ENCODE results near the gene PLEKHO2.
"Not testable (repeated sequence)": the region's sequence is repeated elsewhere in the genome, so short reads cannot be mapped to it uniquely, and the experiment has no call there.

PLEKHO2 gene

GRCh38 chr15:64841344-64842095 lies at the start of gene PLEKHO2:
PLEKHO2 (plus strand) TSS chr15:64841915; CDS start chr15:64842017, 102 bp downstream.
- H3K9me3 ChIP-seq (ENCODE audit: control insufficient read depth, insufficient read depth, low read length): no peaks in the 10 kb centered on the region
- H3K4me3 ChIP-seq (ENCODE audit: low read length): peak within 1 kb of the TSS; percentile 84
- H3K79me2 ChIP-seq (ENCODE audit: control insufficient read depth, low read length): peaks cover 47% of the 10 kb centered on the region
- H4K20me1 ChIP-seq (ENCODE audit: control insufficient read depth, insufficient read depth, low read depth, low read length): peaks cover 5% of the 10 kb centered on the region; the same call in 1 of the 2 replicates
- peak within 1 kb of the TSS; percentile 37 for H3K27ac ChIP-seq (ENCODE audit: low read depth, low read length)
- H3K4me2 ChIP-seq (ENCODE audit: low read length): peak within 1 kb of the TSS; percentile 87
- peaks cover 59% of the 10 kb centered on the region for H3K4me1 ChIP-seq (ENCODE audit: control insufficient read depth, low read length)
- H3F3A ChIP-seq (ENCODE audit: control insufficient read depth, insufficient read depth): peaks cover 13% of the 10 kb centered on the region
- H3K27me3 ChIP-seq (ENCODE audit: control insufficient read depth, low read length): no peaks in the 10 kb centered on the region
- TF ChIP-seq CTCF (IDR thresholded peaks at IDR 0.05; ENCODE audit: low read depth, low read length, poor library complexity, severe bottlenecking): peak; percentile 48
- no peak for TF ChIP-seq EZH2phosphoT487 (IDR thresholded peaks at IDR 0.05; ENCODE audit: borderline replicate concordance, low read length)
- H3K36me3 ChIP-seq (ENCODE audit: control insufficient read depth, low read length): peaks cover 4% of the 10 kb centered on the region
- H3K9me2 ChIP-seq (replicated peaks; ENCODE audit: control insufficient read depth, low read length): no peaks in the 10 kb centered on the region

GRCh38 chr15:64792282-64792681 lies 49.4 kb upstream of the PLEKHO2 start:
- H3K4me1 ChIP-seq (ENCODE audit: control insufficient read depth, low read length): no peaks in the 10 kb centered on the region
- no peak for TF ChIP-seq EZH2phosphoT487 (IDR thresholded peaks at IDR 0.05; ENCODE audit: borderline replicate concordance, low read length)
- no peak for TF ChIP-seq CTCF (IDR thresholded peaks at IDR 0.05; ENCODE audit: low read depth, low read length, poor library complexity, severe bottlenecking)
- no peaks in the 10 kb centered on the region for H3K79me2 ChIP-seq (ENCODE audit: control insufficient read depth, low read length)
- no peak overlapping the region for H3K4me3 ChIP-seq (ENCODE audit: low read length)
- no peaks in the 10 kb centered on the region for H4K20me1 ChIP-seq (ENCODE audit: control insufficient read depth, insufficient read depth, low read depth, low read length)
- no peak overlapping the region for H3K4me2 ChIP-seq (ENCODE audit: low read length)
- no peaks in the 10 kb centered on the region for H3F3A ChIP-seq (ENCODE audit: control insufficient read depth, insufficient read depth)
- no peaks in the 10 kb centered on the region for H3K27me3 ChIP-seq (ENCODE audit: control insufficient read depth, low read length)
- H3K27ac ChIP-seq (ENCODE audit: low read depth, low read length): no peak overlapping the region
- H3K9me2 ChIP-seq (replicated peaks; ENCODE audit: control insufficient read depth, low read length): no peaks in the 10 kb centered on the region
- no peaks in the 10 kb centered on the region for H3K36me3 ChIP-seq (ENCODE audit: control insufficient read depth, low read length)
- no peaks in the 10 kb centered on the region for H3K9me3 ChIP-seq (ENCODE audit: control insufficient read depth, insufficient read depth, low read length)

- not testable (repeated sequence) for H3K4me3 ChIP-seq (ENCODE audit: low read length); H3K36me3 ChIP-seq (ENCODE audit: control insufficient read depth, low read length); H3K9me3 ChIP-seq (ENCODE audit: control insufficient read depth, insufficient read depth, low read length); H3K27ac ChIP-seq (ENCODE audit: low read depth, low read length); H3F3A ChIP-seq (ENCODE audit: control insufficient read depth, insufficient read depth); H3K4me2 ChIP-seq (ENCODE audit: low read length); H3K27me3 ChIP-seq (ENCODE audit: control insufficient read depth, low read length); H4K20me1 ChIP-seq (ENCODE audit: control insufficient read depth, insufficient read depth, low read depth, low read length); H3K4me1 ChIP-seq (ENCODE audit: control insufficient read depth, low read length); H3K9me2 ChIP-seq (replicated peaks; ENCODE audit: control insufficient read depth, low read length); H3K79me2 ChIP-seq (ENCODE audit: control insufficient read depth, low read length)
These were observed 46.4 kb upstream of the PLEKHO2 start for GRCh38 chr15:64795299-64795698.

- not testable (repeated sequence) for H3K36me3 ChIP-seq (ENCODE audit: control insufficient read depth, low read length); H4K20me1 ChIP-seq (ENCODE audit: control insufficient read depth, insufficient read depth, low read depth, low read length); H3K4me2 ChIP-seq (ENCODE audit: low read length); H3F3A ChIP-seq (ENCODE audit: control insufficient read depth, insufficient read depth); H3K79me2 ChIP-seq (ENCODE audit: control insufficient read depth, low read length); H3K27me3 ChIP-seq (ENCODE audit: control insufficient read depth, low read length); H3K4me3 ChIP-seq (ENCODE audit: low read length); H3K4me1 ChIP-seq (ENCODE audit: control insufficient read depth, low read length); H3K9me2 ChIP-seq (replicated peaks; ENCODE audit: control insufficient read depth, low read length); H3K27ac ChIP-seq (ENCODE audit: low read depth, low read length); H3K9me3 ChIP-seq (ENCODE audit: control insufficient read depth, insufficient read depth, low read length)
These were observed 45.8 kb upstream of the PLEKHO2 start for GRCh38 chr15:64795921-64796320.

GRCh38 chr15:64798905-64799304 lies 42.8 kb upstream of the PLEKHO2 start:
- not testable (repeated sequence) for H3K9me3 ChIP-seq (ENCODE audit: control insufficient read depth, insufficient read depth, low read length); H3K9me2 ChIP-seq (replicated peaks; ENCODE audit: control insufficient read depth, low read length); H3K27ac ChIP-seq (ENCODE audit: low read depth, low read length); H3K27me3 ChIP-seq (ENCODE audit: control insufficient read depth, low read length); H3K4me1 ChIP-seq (ENCODE audit: control insufficient read depth, low read length); H3F3A ChIP-seq (ENCODE audit: control insufficient read depth, insufficient read depth); H3K36me3 ChIP-seq (ENCODE audit: control insufficient read depth, low read length); H3K79me2 ChIP-seq (ENCODE audit: control insufficient read depth, low read length); H3K4me3 ChIP-seq (ENCODE audit: low read length); H4K20me1 ChIP-seq (ENCODE audit: control insufficient read depth, insufficient read depth, low read depth, low read length); H3K4me2 ChIP-seq (ENCODE audit: low read length)
